GM20000 (cell line): Measurements from ENCODE around the gene POLR2B.
"Not testable (repeated sequence)": the region's sequence is repeated elsewhere in the genome, so short reads cannot be mapped to it uniquely, and the experiment has no call there.

ENCODE experiments used
- DNase-seq: peaks from one replicate; pipeline ENCODE4 v3.0.0; 2012; ENCODE audit warnings: low spot score
- CTCF ChIP-seq: IDR thresholded peaks from 2 replicates; pipeline ENCODE4 v1.5.1; 2012; ENCODE audit warnings: mild to moderate bottlenecking, control low read depth; ENCODE audit errors: extremely low read depth, missing control alignments

The POLR2B gene

DNA sequence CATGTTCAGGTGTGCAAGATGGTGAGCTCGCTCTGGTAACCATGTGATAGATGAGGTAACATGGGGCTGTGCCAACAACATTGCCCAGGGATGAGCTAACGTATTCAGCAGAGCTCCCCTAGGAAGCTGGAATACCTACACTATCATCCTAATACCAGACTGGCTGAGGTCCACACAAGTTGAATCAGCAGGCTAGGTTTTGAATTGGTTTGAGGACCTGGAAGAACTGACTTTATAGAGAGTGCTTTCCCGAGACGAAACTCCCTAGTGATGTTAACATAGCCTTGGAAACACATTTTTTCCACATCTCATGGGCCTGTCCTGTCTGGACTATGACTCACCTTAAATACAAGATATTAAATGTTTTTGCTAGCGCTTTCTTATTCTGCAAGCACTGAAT, 74.8 kb downstream of the POLR2B start:
- no peak for DNase-seq
- no peak for TF ChIP-seq CTCF

GRCh38 chr4:57055886-57056285, 77.2 kb downstream of the POLR2B start:
- DNase-seq, result no peak
- no peak for TF ChIP-seq CTCF

DNA sequence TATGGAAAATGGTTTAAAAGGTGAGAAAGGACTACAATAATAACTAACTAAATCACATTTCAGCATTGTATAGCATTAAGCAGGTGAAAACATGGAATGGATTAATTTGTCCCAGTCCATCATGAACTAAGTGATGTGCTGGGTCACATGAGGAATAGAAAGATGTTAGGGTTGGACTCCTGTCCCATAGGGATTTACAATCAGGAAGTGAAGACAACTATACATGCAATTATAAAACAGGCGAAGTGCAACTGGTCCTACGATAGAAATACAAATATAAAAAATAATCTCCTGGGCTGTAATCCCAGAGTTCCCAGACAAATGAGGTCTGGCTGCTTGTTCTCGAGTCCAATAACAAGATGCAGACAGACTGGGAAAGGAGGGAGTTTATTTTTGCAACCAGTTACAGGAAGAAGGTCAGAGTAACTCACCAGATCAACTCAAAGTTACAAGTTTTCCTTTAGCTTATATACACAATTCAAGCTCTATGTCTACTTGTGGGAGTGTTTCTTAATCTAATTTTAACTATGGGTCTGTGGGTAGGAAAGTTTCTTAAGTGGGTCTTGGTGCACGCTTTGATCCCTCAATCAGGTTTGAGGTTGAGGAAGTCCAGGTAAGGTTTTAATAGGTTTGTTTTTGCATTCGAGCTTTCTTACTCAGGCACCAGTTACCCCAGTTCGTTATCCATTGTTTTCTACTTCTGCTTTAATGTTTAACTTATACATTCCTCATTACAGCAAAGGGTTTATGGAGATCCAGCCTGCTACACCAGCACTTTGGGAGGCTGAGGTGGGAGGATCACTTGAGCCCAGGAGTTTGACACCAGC, 81.4 kb downstream of the POLR2B start:
- no peak for TF ChIP-seq CTCF
- DNase-seq, result no peak

DNA sequence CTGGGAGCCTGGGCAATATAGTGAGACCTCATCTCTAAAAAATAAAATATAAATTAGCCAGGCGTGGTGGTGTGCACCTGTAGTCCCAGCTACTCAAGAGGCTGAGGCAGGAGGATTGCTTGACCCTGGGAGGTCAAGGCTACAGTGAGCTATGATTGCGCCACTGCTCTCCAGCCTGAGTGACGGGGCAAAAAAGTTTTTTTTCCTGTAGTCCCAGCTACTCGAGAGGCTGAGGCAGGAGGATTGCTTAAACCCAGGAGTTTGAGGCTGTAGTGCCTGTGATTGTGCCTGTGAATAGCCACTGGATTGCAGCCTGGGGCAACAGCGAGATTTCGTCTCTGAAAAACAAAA, 82.0 kb downstream of the POLR2B start:
- DNase-seq, result not testable (repeated sequence)

GRCh38 chr4:57061395-57061794, 82.7 kb downstream of the POLR2B start:
- DNase-seq, result no peak
- no peak for TF ChIP-seq CTCF

- DNase-seq, result no peak
- TF ChIP-seq CTCF, result no peak
Observed at GRCh38 chr4:57063518-57063917, 84.8 kb downstream of the POLR2B start.

DNA sequence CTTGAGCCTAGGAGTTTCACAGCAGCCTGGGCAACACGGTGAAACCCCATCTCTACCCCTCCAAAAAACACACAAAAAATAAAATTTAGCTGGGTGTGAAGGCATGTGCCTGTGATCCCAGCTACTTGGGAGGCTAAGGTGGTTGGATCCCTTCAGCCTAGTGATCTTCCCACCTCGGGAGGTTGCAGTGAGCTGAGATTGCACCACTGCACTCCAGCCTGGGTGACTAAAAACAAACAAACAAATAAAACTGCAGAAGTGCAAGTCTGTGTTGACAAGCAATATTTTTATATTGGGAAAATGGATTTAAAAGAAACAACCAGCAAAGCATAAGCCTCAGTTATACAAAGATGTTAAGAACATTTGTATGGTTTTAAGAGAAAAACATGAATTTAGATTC, 85.4 kb downstream of the POLR2B start:
- no peak for DNase-seq
- TF ChIP-seq CTCF, result no peak
